Ovary (tissue), 3 donors: ENCODE data around the gene TGFB2.

Experiments used
- POLR2A ChIP-seq: fragments of 450-650 bp; IDR thresholded peaks from one replicate; pipeline ENCODE4 v1.6.1; 2017; ENCODE audit warnings: antibody characterized with exemption, mild to moderate bottlenecking, moderate library complexity
- TF ChIP-seq, protein P1 (sequence below), 3 donors: fragments of 450-650 bp in 2 of 3; fragments of 200-600 bp in 1 of 3; IDR thresholded peaks; one replicate each; pipeline versions ENCODE4 v1.5.1 to v1.8.0; 2016 to 2022; ENCODE audit warnings: antibody characterized with exemption in 3 of 3, mild to moderate bottlenecking in 1 of 3
- donor health status: DM: no; HTN: no; CAD: no.

DNA sequence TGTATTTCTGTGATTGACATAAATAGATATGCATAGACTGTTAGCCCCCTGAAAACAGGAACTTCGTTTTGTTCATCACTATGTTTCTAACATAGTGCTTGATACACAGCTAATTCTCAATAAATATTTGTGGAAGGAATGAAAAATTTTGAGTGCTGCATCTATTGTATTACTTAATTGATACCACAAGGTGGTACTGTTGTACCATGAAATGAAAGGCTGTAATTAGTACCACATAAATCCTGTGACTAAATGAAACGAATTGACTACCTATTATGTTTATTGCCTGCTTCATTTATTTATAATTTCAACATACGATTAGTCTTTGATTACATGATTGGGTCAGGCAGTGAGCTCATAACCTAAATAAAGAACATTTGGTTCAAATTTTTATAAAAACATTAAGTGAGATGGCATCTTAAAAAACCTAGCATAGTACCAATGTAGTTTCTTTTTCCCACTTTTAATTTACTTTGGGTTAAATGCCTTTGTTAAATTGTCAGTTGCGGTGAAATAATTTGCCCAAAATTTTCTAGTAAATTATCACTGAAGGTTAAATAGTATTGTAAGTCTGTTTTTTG is 15.0 kb upstream of the TGFB2 start:
- TF ChIP-seq, protein P1, sequence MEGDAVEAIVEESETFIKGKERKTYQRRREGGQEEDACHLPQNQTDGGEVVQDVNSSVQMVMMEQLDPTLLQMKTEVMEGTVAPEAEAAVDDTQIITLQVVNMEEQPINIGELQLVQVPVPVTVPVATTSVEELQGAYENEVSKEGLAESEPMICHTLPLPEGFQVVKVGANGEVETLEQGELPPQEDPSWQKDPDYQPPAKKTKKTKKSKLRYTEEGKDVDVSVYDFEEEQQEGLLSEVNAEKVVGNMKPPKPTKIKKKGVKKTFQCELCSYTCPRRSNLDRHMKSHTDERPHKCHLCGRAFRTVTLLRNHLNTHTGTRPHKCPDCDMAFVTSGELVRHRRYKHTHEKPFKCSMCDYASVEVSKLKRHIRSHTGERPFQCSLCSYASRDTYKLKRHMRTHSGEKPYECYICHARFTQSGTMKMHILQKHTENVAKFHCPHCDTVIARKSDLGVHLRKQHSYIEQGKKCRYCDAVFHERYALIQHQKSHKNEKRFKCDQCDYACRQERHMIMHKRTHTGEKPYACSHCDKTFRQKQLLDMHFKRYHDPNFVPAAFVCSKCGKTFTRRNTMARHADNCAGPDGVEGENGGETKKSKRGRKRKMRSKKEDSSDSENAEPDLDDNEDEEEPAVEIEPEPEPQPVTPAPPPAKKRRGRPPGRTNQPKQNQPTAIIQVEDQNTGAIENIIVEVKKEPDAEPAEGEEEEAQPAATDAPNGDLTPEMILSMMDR (IDR thresholded peaks at IDR 0.05) = peak; percentile 39 to 77 (median 56)
- no peak for TF ChIP-seq POLR2A
